ENCODE results near the gene RIPK3.

GRCh38 chr14:24379907-24380730 is 40.3 kb upstream of the RIPK3 start:
- TF ChIP-seq SIN3A (IDR thresholded peaks at IDR 0.05; ENCODE audit: borderline replicate concordance, insufficient read depth, low read length), result no peak
- TF ChIP-seq TAF1 (IDR thresholded peaks at IDR 0.05; ENCODE audit: borderline replicate concordance, insufficient read depth, low read length), result no peak
- no peak for TF ChIP-seq REST (IDR thresholded peaks at IDR 0.05; ENCODE audit: insufficient read depth in 1 of 2, low read depth in 2 of 2, low read length in 2 of 2)
- no peak for TF ChIP-seq POLR2AphosphoS5 (IDR thresholded peaks at IDR 0.05; ENCODE audit: low read depth, low read length)
